KBM-7 (cell line): ENCODE measurements around the gene LARGE1.

Experiments used
- DNase-seq: peaks from one replicate; pipeline ENCODE4 v3.0.0-alpha.2; 2015
- in situ Hi-C: fragments of 300-500 bp; cut with MboI; formaldehyde crosslinking; loops from 2 replicates; pipeline ENCODE4 v1.14.3; 2020; ENCODE audit warnings: low sequenced_read_pairs, low pct_unique_long_range_greater_than_20kb, mixed read lengths

Gene LARGE1

DNA sequence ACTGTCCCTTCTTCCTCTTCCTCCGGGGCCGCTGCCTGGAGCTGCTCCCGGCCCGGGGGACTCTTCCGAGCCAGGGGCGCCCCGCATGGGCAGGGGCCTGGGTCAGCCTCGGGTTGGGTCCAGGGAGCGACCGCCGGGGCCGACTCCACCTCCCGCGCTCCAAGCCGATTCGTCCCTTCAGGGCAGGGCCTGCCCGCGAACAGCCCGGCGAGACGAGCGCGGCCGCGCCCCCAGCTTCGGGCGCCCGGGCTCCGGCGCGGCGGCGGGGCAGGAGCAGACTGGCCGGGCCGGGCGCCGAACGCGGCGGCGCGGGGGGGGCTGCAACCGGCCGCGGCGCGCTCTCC is at the start of gene LARGE1:
LARGE1 (minus strand) TSS at position 280 of the 344 bp plus-strand sequence.
- DNase-seq: peak; percentile 28
- in situ Hi-C loops: no loop called here

DNA sequence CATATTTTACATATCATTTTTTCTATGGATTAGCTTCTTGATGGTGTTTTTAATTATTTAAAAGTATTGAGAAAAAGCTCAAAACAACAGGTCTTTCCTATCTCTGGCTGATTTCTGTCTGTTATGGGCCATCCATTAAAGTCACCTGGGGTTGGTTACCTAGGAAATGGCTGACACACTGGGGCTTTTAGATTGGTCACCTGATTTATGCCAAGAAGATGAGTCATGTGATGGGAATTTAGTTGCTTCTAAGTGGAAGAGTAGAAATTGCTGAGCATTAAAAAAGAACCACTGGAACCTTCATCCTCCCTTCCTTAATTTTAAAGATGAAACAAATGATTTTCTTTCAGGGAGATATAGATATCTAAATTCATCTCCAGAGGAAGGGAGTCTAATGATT is 48.8 kb upstream of the LARGE1 start:
- no peak for DNase-seq
- in situ Hi-C loops: no loop called here

DNA sequence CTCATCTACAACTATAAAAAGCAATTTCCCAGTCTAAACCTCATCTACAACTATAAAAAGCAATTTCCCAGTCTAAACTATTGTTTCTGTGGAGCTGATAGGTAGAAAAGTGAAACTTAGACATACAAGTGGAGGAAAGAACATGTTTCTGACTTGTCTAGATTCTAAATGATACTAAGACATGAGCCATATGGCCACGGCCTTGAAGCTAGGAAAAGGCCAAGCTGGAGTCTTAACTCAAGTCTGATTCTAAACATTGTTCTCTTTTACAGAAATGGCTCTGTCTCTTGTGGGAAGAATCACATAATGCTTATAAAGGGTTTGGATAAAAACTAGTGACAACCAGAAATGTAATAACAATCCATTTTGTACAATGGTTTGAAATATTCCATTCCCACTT is 43.8 kb upstream of the LARGE1 start:
- DNase-seq: no peak
- in situ Hi-C loops: no loop called here

DNA sequence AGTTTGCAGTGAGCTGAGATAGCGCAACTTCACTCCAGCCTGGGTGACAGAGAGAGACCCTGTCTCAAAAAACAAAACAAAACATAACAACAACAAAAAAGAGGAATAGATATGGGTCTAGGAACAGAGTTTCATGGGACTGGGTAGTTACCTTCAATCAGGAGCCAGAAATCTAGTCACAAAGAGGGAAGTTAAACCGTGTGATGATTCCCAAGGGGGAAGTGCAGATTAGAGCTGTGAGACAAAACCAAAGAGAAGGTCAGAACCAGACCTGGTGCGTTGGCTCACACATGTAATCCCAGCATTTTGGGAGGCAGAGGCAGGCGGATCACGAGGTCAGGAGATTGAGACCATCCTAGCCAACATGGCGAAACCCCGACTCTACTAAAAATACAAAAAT is 42.1 kb upstream of the LARGE1 start:
- DNase-seq: no peak
- in situ Hi-C loops: no loop called here

DNA sequence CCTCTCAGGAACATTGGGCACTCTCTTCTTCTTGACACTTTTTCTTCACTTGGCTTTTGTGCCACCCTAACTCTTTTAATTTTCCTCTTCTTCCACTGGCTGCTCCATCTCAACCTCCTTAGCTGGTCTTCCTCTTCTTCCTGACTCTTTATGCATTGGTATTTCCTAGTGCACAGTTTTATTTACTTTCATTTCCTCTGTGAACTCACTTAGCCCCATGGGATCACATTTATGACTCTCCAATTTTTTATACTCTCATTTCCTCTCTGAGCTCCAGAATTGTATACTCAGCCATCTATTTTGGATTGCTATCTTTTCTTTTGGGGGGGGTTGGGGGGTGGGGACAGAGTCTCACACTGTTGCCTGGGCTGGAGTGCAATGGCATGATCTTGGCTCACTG is 38.5 kb upstream of the LARGE1 start:
- in situ Hi-C loops: no loop called here
- no peak for DNase-seq

DNA sequence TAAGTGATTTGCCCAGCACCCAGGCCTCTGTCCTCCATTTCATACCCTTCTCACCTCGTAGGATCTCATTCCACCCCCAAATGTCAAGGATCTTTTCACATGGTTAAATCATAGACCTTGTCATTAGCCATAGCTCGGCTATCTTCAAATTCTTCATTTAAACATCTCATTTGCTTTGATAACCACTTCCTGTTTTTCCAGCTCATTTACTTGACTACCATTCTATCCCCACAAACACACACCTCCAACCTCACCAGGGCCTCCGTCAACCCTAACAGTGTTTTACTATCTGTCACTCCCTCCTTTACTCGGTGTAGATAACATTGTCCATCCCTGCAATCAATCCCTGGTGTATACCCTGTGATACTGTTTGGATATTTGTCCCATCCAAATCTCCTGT is 36.8 kb upstream of the LARGE1 start:
- DNase-seq: peak; percentile 3

DNA sequence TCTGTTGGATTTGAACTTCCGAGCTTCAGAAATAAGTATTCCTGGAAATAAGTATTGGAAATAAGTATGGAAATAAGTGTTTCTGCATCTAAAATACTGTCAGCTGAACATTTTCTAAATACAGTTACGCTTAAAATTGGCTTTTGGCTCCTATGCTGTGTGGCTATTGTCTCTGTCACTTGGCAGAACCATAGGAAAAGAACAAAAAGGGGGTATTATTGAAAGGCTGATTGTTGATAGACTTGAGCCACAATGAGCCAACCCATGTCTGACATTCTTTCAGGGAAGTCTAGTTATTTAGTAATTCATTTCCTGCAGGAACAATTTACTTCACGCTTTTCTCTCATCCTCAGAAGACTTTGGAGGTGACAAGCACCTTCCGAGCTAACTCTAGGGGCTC is 32.5 kb upstream of the LARGE1 start:
- no peak for DNase-seq
- in situ Hi-C loops: no loop called here

More for the DNA sequence above, 36.8 kb upstream of the LARGE1 start:
- in situ Hi-C loops: no loop called here

DNA sequence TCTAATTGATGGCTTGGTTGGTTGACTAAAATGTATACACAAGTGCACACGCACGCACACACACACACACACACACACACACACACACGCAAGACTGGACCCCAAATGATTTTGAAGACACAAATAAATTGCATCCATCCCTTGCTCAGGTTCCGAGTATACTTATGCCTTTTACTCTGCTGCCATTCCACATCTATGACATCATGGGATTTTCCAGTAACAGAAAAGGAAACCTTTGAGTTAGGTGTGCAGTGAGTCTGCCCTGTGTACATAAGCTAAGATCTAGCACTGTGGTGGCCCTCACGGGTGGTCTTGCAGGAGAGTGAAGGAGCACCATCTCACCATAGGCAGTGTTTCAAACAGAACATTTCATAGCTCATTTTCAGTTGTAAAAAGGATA is 20.5 kb upstream of the LARGE1 start:
- in situ Hi-C loops: no loop called here
- DNase-seq: no peak

DNA sequence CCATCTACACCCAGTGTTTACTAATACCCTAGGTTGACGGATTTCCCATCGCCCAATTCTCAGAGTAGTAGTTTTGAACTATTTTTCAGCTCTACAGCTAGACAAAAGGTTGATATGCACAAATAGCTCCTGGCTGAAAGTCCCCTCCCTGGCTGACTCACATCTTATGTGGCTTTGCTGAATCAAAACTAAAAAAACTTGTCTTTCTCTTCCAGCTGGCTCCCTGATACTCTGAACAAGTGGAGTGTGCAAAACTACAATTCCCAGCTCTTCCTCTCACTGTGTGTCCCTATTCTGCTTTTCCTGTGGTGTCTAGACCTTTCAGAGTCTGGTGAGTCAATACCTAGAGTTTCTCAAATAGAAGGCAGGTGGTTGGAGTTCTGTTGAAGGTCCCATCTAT is 12.7 kb upstream of the LARGE1 start:
- in situ Hi-C loops: no loop called here
- DNase-seq: no peak

DNA sequence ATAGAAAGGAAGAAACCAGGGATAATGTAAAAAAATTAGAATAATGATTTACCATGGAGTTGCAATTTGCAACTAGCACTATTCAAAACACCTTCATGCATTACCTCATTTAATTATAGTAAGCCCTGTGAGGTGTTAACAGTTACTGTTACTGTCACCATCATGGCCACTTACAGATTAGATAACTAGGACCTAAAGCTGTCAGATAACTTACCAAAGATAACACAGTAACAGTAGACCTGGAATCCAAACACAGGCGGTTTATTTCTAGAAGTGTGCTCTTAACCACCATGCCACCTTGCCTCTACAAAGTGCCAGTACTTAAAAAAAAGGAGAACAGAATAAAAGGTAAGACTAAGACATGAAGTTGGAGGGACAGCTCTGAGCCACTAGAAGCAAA is 11.1 kb upstream of the LARGE1 start:
- in situ Hi-C loops: no loop called here
- no peak for DNase-seq

DNA sequence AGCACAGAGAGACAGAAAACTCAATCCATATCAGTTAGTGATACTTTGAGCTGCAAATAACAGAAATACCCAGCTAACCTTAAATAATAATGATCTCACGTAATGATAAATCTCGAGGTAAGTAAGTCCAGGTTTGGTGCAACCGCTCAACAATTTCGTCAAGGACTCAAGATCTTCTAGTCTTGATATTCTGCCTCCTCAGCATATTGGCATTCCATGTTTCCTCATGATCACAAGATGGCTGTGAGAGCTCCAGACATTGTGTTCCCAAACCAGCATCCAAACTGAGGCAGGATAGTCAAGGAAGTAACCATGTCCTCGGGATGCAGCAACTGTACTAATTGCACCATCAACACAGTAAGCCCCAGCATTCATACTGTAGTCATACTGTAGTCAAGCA is 7.5 kb upstream of the LARGE1 start:
- DNase-seq: no peak
- in situ Hi-C loops: no loop called here

DNA sequence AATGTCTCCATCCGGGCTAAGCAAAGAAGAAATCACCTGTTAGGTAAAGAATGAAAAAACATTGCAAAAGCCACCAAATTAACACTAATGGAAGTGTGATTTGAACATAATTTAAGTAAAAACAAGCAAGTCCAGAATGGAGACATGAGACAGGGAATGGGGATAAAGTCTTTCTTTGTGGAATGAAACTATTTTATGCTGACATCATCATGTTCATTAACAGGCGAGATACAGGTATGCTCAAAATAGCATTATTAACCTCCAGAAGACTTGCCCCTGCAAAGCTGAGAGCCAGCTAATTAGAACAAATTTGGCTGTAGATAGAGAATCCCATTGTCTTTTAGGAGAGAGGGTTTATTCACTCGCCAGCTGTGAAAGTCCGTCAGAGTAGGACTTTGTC is 4.9 kb upstream of the LARGE1 start:
- DNase-seq: no peak
- in situ Hi-C loops: no loop called here

DNA sequence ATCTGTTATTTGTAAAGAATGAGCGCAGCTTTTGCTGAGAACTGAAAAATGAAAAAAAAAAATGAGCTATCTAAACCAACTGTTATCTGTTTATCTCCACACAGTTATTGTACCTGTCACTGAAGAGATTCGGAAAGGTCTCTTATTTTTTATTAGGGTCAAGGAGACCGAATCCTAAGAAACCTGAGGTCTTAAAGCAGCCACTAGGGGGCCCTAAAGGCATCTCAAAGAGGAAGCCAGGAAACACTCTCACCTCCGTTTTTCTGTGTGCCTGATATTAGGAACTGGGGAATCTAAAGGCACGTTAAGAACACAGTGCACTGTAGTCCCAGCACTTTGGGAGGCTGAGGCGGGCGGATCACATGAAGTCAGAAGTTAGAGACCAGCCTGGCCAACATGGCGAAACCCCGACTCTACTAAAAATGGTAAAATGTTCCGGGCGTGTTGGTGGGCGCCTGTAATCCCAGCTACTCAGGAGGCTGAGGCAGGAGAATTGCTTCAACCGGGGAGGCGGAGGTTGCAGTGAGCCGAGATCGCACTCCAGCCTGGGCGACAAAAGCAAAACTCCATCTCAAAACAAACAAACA is 3.5 kb upstream of the LARGE1 start:
- DNase-seq: peak; percentile 82
- in situ Hi-C loops: no loop called here

DNA sequence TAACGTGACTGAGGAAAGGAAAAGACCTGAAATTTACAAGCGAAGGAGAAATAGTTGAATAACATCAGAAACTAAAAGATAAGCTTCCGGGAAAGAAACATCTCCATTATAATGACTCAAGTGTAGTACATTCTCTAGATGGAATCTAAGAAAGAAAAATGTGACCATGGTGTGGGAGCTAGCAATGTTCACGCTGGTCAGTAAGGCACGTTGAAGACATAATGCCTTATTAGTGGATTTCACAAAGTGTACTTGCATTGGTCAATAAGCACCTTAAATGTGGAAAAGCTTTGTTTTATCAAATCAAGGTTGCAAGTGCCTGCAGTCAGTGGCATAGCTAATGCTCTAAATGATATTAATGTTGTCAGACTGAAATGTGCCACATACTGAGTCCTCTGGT is 2.8 kb upstream of the LARGE1 start:
- in situ Hi-C loops: no loop called here
- no peak for DNase-seq

DNA sequence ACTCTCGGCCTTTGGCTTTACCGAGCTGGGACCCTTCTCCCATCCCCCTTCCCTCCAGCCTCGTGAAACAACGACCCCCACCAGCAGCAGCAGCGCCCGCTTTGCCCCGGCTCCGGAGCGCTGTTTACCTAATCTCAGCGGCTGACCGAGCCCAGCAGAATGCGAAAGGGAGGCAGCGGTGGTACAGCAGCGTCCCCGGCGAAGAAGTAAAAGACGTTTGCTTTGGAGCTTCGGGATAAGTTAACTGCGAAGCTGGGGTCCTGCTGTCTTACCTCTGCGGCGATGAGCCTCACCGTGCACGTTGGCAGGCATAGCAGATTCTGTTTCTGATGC is 2.0 kb upstream of the LARGE1 start:
- DNase-seq: peak; percentile 20
- in situ Hi-C loops: no loop called here

DNA sequence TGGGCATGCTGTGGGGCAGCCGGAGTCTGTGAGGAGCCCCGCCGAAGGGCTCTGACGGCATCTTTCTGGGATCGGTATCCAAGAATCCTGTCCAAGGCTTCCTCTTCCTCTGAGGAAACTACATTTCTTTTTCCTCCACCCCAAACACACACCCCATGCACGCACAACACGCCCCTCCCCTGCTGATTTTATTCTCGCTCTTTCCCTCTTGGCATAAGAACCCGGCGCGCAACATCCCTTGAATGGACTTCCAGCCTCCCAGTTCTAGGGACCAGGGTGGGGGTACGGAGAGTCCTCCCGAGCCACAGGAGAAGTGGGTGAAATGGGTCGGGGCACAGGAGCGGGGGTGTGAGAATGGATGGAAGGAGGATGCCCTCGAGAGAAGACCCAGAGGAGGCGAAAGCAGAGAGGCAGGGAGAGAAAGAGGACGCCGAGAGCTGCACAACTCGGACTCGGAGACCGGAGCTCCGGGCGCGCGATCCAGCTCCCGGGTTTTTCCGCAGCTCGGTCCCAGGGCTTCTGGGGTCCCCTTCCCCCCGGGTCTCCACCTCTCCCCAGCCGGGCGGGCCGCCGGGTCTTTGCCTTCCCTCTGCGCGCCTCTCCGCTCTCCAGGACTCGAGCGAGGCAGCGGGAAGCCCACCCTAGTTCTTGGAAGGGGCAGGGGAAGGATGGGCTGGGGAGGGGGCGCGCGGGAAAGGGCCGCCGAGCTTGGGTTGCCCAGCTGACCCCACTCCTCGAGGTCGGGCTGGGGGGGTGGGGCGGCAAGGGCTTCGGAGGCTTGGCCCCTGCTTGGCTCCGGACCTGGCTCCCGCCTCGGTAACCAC is 1.5 kb upstream of the LARGE1 start:
- peak; percentile 18 for DNase-seq
- in situ Hi-C loops: no loop called here

DNA sequence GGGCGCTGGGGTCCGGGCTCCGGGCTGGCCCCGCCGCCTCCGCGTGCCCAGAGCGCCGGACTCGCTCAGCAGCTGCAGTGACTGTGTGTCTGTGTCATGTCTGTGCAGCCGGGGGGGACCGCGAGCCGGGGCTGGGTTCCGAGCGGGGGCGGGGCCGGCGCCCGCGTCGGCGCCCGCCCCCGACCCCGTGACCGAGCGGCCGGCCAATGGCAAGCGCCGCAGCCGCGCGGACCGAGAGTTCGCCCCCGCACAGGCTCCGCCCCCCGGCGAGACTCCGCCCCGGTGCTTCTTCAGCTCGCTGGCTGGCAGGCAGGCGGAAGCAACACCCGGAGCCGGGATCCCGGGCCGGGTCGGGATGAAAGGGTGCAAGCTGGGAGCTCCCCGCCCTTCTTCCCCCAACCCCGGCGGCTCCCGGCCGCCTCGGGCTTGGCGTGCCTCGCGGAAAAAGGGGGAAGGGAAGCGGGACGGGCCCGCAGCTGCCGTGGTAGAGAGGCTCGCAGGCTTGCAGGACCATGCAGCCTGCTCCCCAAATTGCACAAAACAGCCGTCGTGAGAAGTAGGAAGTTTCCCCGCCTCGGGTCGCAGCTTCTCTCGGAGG is 750 bp upstream of the LARGE1 start:
- in situ Hi-C loops: no loop called here
- peak; percentile 93 for DNase-seq

DNA sequence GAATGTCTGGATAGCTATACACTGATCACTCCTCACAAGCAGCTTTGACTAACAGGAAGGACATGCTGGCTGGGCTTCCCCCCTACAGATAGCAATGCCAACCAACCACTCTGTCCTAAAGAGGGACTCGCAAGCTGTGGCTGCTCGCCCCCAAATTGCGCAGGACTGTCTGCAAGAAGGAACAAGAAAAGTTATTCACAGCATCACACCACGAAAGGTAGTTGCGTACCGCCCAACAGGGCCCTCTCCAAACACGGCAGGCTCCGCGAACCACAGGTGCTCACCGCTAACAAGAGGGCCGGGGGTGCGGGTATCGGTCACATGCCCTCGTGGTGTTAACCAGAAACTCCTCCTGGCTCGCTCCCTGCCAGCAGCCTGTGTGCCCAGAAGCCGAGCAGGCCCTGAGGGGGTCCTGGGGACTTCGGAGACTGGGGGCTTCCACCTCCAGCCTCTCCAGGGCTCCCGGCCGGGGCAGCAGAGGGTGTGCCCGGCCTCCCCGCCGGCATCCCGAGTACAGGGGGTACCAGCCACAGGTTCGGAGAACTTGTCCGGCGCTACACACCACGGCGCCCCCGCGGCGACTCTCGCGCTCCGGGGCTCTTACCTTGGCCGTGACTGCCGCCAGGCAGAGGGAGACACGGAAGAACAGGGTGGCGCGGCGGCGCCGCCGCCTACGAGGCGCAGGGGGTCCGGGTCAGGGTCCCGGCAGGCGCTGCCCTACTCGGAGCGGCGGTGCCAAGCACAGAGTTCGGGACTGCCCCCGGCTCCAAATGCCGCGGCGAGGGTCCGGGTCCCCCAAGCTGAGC is 682 bp downstream of the LARGE1 start:
- DNase-seq: peak; percentile 44

DNA sequence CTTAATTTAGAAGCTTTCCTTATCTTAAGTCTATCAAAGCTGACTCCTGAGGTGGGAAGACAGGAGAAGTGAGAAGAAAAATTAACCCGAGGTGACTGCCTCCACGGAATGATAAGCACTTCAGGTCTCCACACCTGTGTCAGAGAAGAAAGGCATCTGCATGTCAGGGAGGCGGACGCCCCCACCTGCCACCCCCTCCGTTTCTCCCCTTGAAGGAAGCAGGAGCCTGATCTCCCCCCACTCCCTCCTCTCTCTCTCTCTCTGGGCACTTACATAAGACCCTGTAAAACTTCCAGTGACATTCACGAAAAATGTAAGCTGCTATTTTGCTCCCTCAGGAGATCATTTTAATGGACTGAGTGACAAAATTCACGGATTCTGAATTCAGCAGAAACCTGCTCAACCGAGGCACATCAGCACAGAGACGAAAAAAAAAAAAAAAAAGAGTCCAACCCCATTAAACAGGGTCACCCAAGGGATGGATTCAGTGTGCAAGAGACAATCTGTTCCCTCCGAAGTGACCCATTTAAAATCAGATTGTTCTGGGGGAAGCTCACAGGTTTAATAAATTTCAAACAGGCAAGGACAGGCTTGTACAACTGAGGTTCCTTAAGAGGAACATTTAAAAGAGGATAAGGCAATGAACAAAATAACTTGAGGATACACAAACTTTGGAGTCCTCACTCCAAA is 1.5 kb downstream of the LARGE1 start:
- in situ Hi-C loops: no loop called here
- no peak for DNase-seq

More for the DNA sequence above, 682 bp downstream of the LARGE1 start:
- in situ Hi-C loops: no loop called here
